GM23338 (cell line): ENCODE data around the gene NCAPH2.

Experiments
- REST ChIP-seq: IDR thresholded peaks from one replicate; pipeline ENCODE4 v1.6.1; 2018; ENCODE audit warnings: antibody characterized with exemption; ENCODE audit not compliant: unreplicated experiment
- TF ChIP-seq, protein P1 (sequence below), 2 experiments: fragments of 200-600 bp in 1 of 2; sonication (generic) in 1 of 2; conservative IDR thresholded peaks; 2 replicates each; pipeline versions ENCODE4 v1.5.1 to v1.6.1; 2016 to 2017; ENCODE audit warnings: antibody characterized with exemption in 2 of 2, low read depth in 2 of 2, mild to moderate bottlenecking in 2 of 2, moderate library complexity in 1 of 2

GRCh38 chr22:50537765-50538164, 29.7 kb downstream of the NCAPH2 start:
- TF ChIP-seq, protein P1, sequence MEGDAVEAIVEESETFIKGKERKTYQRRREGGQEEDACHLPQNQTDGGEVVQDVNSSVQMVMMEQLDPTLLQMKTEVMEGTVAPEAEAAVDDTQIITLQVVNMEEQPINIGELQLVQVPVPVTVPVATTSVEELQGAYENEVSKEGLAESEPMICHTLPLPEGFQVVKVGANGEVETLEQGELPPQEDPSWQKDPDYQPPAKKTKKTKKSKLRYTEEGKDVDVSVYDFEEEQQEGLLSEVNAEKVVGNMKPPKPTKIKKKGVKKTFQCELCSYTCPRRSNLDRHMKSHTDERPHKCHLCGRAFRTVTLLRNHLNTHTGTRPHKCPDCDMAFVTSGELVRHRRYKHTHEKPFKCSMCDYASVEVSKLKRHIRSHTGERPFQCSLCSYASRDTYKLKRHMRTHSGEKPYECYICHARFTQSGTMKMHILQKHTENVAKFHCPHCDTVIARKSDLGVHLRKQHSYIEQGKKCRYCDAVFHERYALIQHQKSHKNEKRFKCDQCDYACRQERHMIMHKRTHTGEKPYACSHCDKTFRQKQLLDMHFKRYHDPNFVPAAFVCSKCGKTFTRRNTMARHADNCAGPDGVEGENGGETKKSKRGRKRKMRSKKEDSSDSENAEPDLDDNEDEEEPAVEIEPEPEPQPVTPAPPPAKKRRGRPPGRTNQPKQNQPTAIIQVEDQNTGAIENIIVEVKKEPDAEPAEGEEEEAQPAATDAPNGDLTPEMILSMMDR (conservative IDR thresholded peaks at IDR 0.05; ENCODE audit: low read depth in 2 of 2): no peak
- no peak for TF ChIP-seq REST
